Stomach (tissue), 4 donors: Measurements from ENCODE around the gene ZNF473.

Experiments
- CTCF ChIP-seq, 7 experiments: fragments of 450-650 bp in 4 of 7; fragments of 200-600 bp in 3 of 7; sonication (generic) in 3 of 7; IDR thresholded peaks; one replicate each; pipeline ENCODE4 v1.5.1; 2016 to 2019; ENCODE audit warnings: antibody characterized with exemption in 7 of 7, control low read depth in 2 of 7, mild to moderate bottlenecking in 1 of 7
- EP300 ChIP-seq: sonication (generic); formaldehyde crosslinking; IDR thresholded peaks from one replicate; pipeline ENCODE4 v1.6.1; 2017; ENCODE audit warnings: antibody characterized with exemption
- POLR2A ChIP-seq, 4 donors: fragments of 450-650 bp; IDR thresholded peaks; one replicate each; pipeline ENCODE4 v1.6.1; 2016; ENCODE audit warnings: antibody characterized with exemption in 4 of 4, control low read depth in 2 of 4, mild to moderate bottlenecking in 1 of 4, moderate library complexity in 1 of 4
- POLR2AphosphoS5 ChIP-seq, 3 donors: sonication (generic); formaldehyde crosslinking; IDR thresholded peaks; one replicate each; pipeline ENCODE4 v1.6.1; 2016; ENCODE audit warnings: antibody characterized with exemption in 3 of 3

- TF ChIP-seq EP300 (no peak), POLR2A (IDR thresholded peaks at IDR 0.05) (no peak), CTCF (IDR thresholded peaks at IDR 0.05) (no peak), POLR2AphosphoS5 (IDR thresholded peaks at IDR 0.05) (no peak)
These were observed 26.2 kb downstream of the ZNF473 start for GRCh38 chr19:50051964-50052363.
